ENCODE measurements around the gene CEACAM21.

The CEACAM21 gene

DNA sequence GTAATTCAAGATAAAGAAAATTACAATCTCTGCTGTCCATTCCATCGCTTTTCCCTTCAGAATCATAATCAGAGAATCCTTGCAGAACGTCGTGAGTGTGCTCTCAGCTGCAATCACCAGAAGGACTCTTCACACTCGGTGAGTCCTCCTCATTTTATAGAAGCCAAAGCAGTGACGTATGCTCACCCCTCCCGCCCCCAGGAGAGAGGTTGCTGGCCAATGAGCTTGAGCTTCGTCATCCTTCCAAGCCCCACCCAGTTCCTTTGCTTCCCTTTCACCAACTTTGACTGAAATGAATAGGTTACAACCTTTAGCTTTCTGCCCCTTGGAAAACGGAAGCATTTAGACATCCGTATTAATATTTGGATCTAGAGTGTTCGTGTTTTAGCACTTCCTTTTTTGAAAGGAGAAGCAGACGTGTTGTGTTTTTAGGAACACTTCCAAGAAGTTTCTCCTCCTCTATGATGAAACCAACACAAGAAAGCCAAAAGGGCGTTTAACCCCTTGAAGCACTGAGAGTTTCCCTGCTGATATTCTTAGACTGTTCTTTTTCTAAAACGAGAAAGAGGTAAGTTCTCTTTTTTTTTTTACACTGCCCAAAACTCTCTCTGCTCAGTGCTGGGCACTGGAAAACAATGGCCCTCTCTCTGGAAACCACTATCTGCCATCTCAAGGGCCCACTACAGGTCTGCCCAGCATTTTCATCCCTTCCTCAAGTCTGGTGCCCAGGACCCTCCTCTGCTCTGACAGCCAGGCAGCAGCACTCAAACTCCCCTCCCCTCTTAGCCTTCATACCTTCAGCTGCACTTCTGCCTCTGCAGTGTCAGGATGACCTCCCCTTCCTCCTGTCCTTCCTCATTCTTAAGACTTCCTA is 44.3 kb upstream of the CEACAM21 start (continued):
- TF ChIP-seq, protein P1, sequence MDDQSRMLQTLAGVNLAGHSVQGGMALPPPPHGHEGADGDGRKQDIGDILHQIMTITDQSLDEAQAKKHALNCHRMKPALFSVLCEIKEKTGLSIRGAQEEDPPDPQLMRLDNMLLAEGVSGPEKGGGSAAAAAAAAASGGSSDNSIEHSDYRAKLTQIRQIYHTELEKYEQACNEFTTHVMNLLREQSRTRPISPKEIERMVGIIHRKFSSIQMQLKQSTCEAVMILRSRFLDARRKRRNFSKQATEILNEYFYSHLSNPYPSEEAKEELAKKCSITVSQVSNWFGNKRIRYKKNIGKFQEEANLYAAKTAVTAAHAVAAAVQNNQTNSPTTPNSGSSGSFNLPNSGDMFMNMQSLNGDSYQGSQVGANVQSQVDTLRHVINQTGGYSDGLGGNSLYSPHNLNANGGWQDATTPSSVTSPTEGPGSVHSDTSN (CRISPR knock-in tag; IDR thresholded peaks at IDR 0.05), result no peak

DNA sequence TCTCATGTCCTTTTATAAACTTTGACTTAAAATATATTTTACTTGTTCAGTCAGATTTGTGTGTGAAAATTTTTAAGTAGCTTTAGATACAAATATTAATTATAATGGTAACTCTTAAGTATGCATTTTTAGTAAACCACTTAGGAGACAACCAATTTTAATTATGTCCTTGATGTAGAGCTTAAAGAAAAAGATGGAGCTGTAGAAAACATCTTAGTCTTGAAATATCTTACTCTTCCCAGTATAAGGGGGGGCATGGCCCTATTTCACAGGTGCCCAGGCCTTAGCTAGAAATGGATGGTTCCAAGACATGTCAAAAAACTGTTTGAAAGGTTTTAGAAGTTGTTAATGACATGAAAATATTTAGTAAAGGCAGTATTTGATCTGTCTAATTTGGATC is 43.4 kb upstream of the CEACAM21 start:
- CTCF ChIA-PET, result interaction anchor here (0.5 to 4.3 kb wide), 9 partner anchors 10 to 1981 kb away, joined by 3 to 28 read pairs (median 5); no protein-coding TSS in a partner anchor
- Histone ChIP-seq H3K4me3 (ENCODE audit: low read depth, low read length) (no peak overlapping the region), H3K36me3 (ENCODE audit: control insufficient read depth in 2 of 2, insufficient read depth in 1 of 2, low read length in 2 of 2) (no peaks in the 10 kb centered on the region), H3K27ac (ENCODE audit: extremely low read depth, low read depth, low read length) (no peak overlapping the region), H3K9me3 (ENCODE audit: control insufficient read depth, insufficient read depth, low read depth, low read length) (no peaks in the 10 kb centered on the region; the same call in none of the 2 replicates), H3K4me1 (ENCODE audit: control insufficient read depth, insufficient read depth, low read length) (peaks cover 7% of the 10 kb centered on the region)
- POLR2A ChIA-PET, result no interaction called here
- TF ChIP-seq ZNF366 (tag by site-specific recombination; conservative IDR thresholded peaks at IDR 0.05), result no peak
- TF ChIP-seq ZNF391 (tag by site-specific recombination; IDR thresholded peaks at IDR 0.05; ENCODE audit: borderline replicate concordance, low read depth), result no peak
- no peak for TF ChIP-seq ZNF621 (tag by site-specific recombination; IDR thresholded peaks at IDR 0.05)
- no peak for TF ChIP-seq ZNF701 (tag by site-specific recombination; IDR thresholded peaks at IDR 0.05)
- TF ChIP-seq ZNF521 (tag by site-specific recombination; IDR thresholded peaks at IDR 0.05), result no peak
- TF ChIP-seq ZNF157 (tag by site-specific recombination; IDR thresholded peaks at IDR 0.05), result no peak
- no peak for TF ChIP-seq ZNF37A (tag by site-specific recombination; IDR thresholded peaks at IDR 0.05)
- no peak for TF ChIP-seq ZSCAN4 (tag by site-specific recombination; IDR thresholded peaks at IDR 0.05)
- TF ChIP-seq ZNF394 (tag by site-specific recombination; IDR thresholded peaks at IDR 0.05; ENCODE audit: borderline replicate concordance), result no peak
- no peak for TF ChIP-seq ZNF266 (tag by site-specific recombination; IDR thresholded peaks at IDR 0.05; ENCODE audit: low read depth)
- TF ChIP-seq ZNF223 (tag by site-specific recombination; IDR thresholded peaks at IDR 0.05), result no peak
- no peak for TF ChIP-seq GLI2 (tag by site-specific recombination; IDR thresholded peaks at IDR 0.05; ENCODE audit: borderline replicate concordance, low read depth)
- TF ChIP-seq, protein P2, sequence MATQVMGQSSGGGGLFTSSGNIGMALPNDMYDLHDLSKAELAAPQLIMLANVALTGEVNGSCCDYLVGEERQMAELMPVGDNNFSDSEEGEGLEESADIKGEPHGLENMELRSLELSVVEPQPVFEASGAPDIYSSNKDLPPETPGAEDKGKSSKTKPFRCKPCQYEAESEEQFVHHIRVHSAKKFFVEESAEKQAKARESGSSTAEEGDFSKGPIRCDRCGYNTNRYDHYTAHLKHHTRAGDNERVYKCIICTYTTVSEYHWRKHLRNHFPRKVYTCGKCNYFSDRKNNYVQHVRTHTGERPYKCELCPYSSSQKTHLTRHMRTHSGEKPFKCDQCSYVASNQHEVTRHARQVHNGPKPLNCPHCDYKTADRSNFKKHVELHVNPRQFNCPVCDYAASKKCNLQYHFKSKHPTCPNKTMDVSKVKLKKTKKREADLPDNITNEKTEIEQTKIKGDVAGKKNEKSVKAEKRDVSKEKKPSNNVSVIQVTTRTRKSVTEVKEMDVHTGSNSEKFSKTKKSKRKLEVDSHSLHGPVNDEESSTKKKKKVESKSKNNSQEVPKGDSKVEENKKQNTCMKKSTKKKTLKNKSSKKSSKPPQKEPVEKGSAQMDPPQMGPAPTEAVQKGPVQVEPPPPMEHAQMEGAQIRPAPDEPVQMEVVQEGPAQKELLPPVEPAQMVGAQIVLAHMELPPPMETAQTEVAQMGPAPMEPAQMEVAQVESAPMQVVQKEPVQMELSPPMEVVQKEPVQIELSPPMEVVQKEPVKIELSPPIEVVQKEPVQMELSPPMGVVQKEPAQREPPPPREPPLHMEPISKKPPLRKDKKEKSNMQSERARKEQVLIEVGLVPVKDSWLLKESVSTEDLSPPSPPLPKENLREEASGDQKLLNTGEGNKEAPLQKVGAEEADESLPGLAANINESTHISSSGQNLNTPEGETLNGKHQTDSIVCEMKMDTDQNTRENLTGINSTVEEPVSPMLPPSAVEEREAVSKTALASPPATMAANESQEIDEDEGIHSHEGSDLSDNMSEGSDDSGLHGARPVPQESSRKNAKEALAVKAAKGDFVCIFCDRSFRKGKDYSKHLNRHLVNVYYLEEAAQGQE (tag by site-specific recombination; IDR thresholded peaks at IDR 0.05), result no peak
- no peak for TF ChIP-seq ZBTB11 (tag by site-specific recombination; conservative IDR thresholded peaks at IDR 0.05; ENCODE audit: low read depth)

Data from HEK293 (cell line).